Activated naive CD4-positive, alpha-beta T cell treated with anti-CD3 and anti-CD28 coated beads, Interleukin-2, amount 50 U/mL, for 16 hours (primary cell): ENCODE results near the gene CEP131.

Source experiments
- DNase-seq: peaks from one replicate; pipeline ENCODE4 v3.0.0-alpha.2; 2020

Gene CEP131

GRCh38 chr17:81221371-81221841, 1.4 kb downstream of the CEP131 start:
- no peak for DNase-seq

GRCh38 chr17:81219476-81220180, 3.1 kb downstream of the CEP131 start:
- no peak for DNase-seq

GRCh38 chr17:81218991-81219390, 3.8 kb downstream of the CEP131 start:
- DNase-seq: no peak

GRCh38 chr17:81218459-81218858, 4.3 kb downstream of the CEP131 start:
- DNase-seq: no peak

- no peak for DNase-seq
These were observed 5.3 kb downstream of the CEP131 start for GRCh38 chr17:81217491-81217890.

- DNase-seq: no peak
These were observed 8.8 kb downstream of the CEP131 start for GRCh38 chr17:81213978-81214377.

GRCh38 chr17:81212365-81212764, 10.4 kb downstream of the CEP131 start:
- no peak for DNase-seq

- DNase-seq: no peak
These were observed 11.9 kb downstream of the CEP131 start for GRCh38 chr17:81210868-81211267.

GRCh38 chr17:81210466-81210865, 12.3 kb downstream of the CEP131 start:
- DNase-seq: no peak

GRCh38 chr17:81209141-81209540, 13.6 kb downstream of the CEP131 start:
- DNase-seq: no peak

- DNase-seq: no peak
These were observed 14.1 kb downstream of the CEP131 start for GRCh38 chr17:81208651-81209050.

- DNase-seq: no peak
These were observed 14.9 kb downstream of the CEP131 start for GRCh38 chr17:81207610-81208581.

GRCh38 chr17:81206657-81207056, 16.1 kb downstream of the CEP131 start:
- no peak for DNase-seq

GRCh38 chr17:81206166-81206565, 16.6 kb downstream of the CEP131 start:
- no peak for DNase-seq

- DNase-seq: no peak
These were observed 18.2 kb downstream of the CEP131 start for GRCh38 chr17:81204578-81204977.

GRCh38 chr17:81203136-81203535, 19.6 kb downstream of the CEP131 start:
- no peak for DNase-seq

GRCh38 chr17:81202318-81202717, 20.4 kb downstream of the CEP131 start:
- no peak for DNase-seq

GRCh38 chr17:81200695-81201580, 21.8 kb downstream of the CEP131 start:
- no peak for DNase-seq

GRCh38 chr17:81200201-81200600, 22.6 kb downstream of the CEP131 start:
- DNase-seq: no peak

GRCh38 chr17:81199482-81199830, 23.3 kb downstream of the CEP131 start:
- DNase-seq: no peak

GRCh38 chr17:81198826-81199481, 23.8 kb downstream of the CEP131 start:
- DNase-seq: no peak

GRCh38 chr17:81197831-81198490, 24.8 kb downstream of the CEP131 start:
- DNase-seq: no peak
